ENCODE measurements around the gene CNPY1. TPM values are rescaled to one million over a fixed set of nuclear protein-coding genes. Genes with fewer than 3 reads are reported as not detected.

Gene CNPY1
- total RNA-seq, 4 donors from 2014 or later: not detected

DNA sequence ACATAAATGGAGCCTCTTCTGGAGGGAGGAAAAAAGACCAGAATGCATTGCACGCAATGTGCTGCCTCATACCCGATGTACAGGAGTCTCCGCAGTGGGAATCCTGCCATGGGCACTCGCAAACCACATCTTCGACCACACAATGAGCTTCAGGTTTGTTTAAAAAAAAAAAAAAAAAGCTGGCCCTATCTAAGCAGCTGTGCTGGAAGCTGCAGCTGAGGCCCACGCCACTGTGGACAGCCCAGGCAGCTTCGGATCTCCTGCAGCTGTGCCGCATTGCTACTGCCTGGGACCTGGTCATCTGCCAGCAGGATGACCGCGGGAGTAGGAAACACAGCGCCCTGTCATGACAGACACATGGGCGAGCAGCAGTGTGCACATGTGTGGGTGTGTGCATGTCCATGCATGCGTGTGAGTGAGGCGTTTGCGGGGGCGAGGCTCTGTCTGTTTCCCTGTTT lies 62.5 kb downstream of the CNPY1 start:
- no peak for ATAC-seq
- Histone ChIP-seq H3K27me3 (peaks cover 98% of the 10 kb centered on the region), H3K27ac (no peak overlapping the region), H3K4me1 (no peaks in the 10 kb centered on the region), H3K36me3 (no peaks in the 10 kb centered on the region), H3K4me3 (no peak overlapping the region), H3K9me3 (no peaks in the 10 kb centered on the region)
- TF ChIP-seq EP300 (IDR thresholded peaks at IDR 0.05): no peak
- no peak for TF ChIP-seq POLR2A (IDR thresholded peaks at IDR 0.05)
- TF ChIP-seq, protein P1, sequence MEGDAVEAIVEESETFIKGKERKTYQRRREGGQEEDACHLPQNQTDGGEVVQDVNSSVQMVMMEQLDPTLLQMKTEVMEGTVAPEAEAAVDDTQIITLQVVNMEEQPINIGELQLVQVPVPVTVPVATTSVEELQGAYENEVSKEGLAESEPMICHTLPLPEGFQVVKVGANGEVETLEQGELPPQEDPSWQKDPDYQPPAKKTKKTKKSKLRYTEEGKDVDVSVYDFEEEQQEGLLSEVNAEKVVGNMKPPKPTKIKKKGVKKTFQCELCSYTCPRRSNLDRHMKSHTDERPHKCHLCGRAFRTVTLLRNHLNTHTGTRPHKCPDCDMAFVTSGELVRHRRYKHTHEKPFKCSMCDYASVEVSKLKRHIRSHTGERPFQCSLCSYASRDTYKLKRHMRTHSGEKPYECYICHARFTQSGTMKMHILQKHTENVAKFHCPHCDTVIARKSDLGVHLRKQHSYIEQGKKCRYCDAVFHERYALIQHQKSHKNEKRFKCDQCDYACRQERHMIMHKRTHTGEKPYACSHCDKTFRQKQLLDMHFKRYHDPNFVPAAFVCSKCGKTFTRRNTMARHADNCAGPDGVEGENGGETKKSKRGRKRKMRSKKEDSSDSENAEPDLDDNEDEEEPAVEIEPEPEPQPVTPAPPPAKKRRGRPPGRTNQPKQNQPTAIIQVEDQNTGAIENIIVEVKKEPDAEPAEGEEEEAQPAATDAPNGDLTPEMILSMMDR (IDR thresholded peaks at IDR 0.05): no peak
- TF ChIP-seq POLR2AphosphoS5 (IDR thresholded peaks at IDR 0.05): no peak
- 47% methylated on average over 9 of the region's 16 CpGs; no CpG with 5 or more reads in 1 of the 2 donors for WGBS, 2 donors (ENCODE audit: low coverage in 1 of 2)

DNA sequence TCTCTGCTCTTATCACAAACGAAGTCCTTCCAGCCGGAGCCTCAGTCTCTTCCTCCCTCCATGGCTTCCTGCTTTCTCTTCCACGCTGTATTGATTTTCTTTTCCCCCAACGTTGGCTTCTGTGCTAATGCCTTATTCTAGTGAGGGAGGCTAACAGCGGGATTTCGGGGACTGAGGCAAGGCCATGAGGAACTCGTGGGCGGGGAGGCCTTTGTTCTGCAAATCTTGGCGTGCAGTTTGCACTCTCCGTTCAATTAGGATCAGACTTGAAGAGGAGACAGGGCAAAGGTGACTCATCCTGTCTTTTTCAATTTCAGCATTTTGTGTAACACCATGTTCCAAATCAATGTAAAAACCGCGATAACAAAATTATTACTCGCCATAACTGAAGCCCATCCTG lies 63.1 kb downstream of the CNPY1 start:
- 28 to 51% methylated on average over 8 to 9 of the region's 13 CpGs for WGBS, 2 donors (ENCODE audit: low coverage in 1 of 2)
- Histone ChIP-seq H3K27ac (no peak overlapping the region), H3K4me3 (no peak overlapping the region), H3K36me3 (no peaks in the 10 kb centered on the region), H3K4me1 (no peaks in the 10 kb centered on the region), H3K9me3 (no peaks in the 10 kb centered on the region), H3K27me3 (peaks cover 98% of the 10 kb centered on the region)
- TF ChIP-seq EP300 (IDR thresholded peaks at IDR 0.05): no peak
- TF ChIP-seq POLR2AphosphoS5 (IDR thresholded peaks at IDR 0.05): no peak
- no peak for TF ChIP-seq POLR2A (IDR thresholded peaks at IDR 0.05)
- TF ChIP-seq, protein P1 (IDR thresholded peaks at IDR 0.05): no peak
- no peak for ATAC-seq

DNA sequence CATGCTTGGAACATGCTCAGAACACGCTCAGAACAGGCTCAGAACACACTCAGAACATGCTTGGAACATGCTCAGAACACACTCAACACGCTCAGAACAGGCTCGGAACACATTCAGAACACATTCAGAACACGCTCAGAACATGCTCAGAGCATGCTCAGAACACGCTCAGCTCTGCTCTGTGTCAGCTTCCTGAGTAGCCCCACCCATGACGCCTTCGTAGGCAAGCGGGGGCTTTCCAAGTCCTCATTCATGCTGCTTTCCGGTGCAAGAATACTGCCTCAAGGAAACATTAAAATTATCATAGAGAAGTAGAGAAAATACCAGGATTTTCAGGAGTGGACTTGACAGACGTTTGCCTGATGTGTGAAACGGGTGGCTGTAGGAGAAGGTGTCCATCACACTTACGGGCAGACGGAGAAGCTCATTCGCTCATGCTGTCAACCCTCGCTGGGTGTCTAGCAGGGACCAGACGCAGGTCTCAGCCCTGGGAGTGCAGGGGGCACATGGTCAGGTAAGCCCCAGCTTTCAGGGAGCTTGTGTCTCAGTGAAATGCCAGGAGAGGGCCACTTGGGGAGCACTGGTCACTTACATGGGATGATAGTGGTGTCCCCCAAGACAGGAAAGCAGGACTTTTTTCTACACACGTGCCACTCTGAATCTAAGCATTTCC lies 63.7 kb downstream of the CNPY1 start:
- Histone ChIP-seq H3K9me3 (no peaks in the 10 kb centered on the region), H3K27ac (no peak overlapping the region), H3K4me3 (no peak overlapping the region), H3K27me3 (peaks cover 98% of the 10 kb centered on the region), H3K36me3 (no peaks in the 10 kb centered on the region), H3K4me1 (no peaks in the 10 kb centered on the region)
- 57 to 61% methylated on average over 16 to 17 of the region's 17 CpGs for WGBS, 2 donors (ENCODE audit: low coverage in 1 of 2)
- TF ChIP-seq, protein P1 (IDR thresholded peaks at IDR 0.05): no peak
- TF ChIP-seq POLR2A (IDR thresholded peaks at IDR 0.05): no peak
- TF ChIP-seq POLR2AphosphoS5 (IDR thresholded peaks at IDR 0.05): no peak
- TF ChIP-seq EP300 (IDR thresholded peaks at IDR 0.05): no peak
- no peak for ATAC-seq

DNA sequence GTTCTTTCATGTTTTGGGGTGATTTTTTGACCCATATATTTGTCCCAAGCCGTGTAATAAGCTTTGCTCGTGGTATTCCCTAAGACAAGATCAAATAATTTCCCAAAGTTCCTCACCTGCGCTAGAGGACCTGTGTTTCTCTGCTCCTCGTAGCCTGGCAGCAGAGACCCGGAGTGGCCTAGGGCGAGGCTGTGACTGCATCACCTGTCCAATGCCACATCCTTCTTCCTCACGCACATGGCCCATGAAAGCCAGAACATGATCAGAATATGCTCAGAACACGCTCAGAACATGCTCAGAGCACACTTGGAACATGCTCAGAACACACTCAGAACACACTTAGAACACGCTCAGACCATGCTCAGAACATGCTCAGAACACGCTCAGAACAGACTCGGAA lies 64.6 kb downstream of the CNPY1 start:
- peaks cover 0 to 1% (median 0%) of the 10 kb centered on the region in 3 donors for H3K9me3 ChIP-seq
- H3K27me3 ChIP-seq: peaks cover 98% of the 10 kb centered on the region
- TF ChIP-seq POLR2AphosphoS5 (IDR thresholded peaks at IDR 0.05) (no peak), EP300 (IDR thresholded peaks at IDR 0.05) (no peak), POLR2A (IDR thresholded peaks at IDR 0.05) (no peak)
- TF ChIP-seq, protein P1 (IDR thresholded peaks at IDR 0.05): no peak
- no peaks in the 10 kb centered on the region for H3K4me1 ChIP-seq
- no peak for ATAC-seq
- no peak overlapping the region for H3K4me3 ChIP-seq
- 88% methylated on average over 6 to 7 of the region's 11 CpGs for WGBS, 2 donors (ENCODE audit: low coverage in 1 of 2)
- no peaks in the 10 kb centered on the region for H3K36me3 ChIP-seq
- H3K27ac ChIP-seq: no peak overlapping the region

DNA sequence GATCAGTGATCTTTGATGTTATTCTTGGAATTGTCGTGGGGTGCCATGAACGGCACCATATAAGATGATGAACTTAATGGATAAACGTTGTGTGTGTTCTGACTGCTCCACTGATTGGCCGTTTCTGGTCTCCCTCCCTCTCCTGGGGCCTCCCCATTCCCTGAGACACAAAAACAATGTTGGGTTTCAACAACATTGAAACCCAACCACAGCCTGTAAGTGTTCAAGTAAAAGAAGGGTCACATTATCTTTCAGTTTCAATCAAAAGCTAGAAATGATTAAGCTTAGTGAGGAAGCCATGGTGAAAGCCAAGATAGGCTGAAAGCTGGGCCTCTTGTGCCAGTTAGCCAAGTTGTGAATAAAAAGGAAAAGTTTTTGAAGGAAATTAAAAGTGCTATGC lies 68.9 kb downstream of the CNPY1 start:
- no peak overlapping the region for H3K4me3 ChIP-seq
- H3K27me3 ChIP-seq: peaks cover 100% of the 10 kb centered on the region
- peaks cover 0 to 18% (median 0%) of the 10 kb centered on the region in 3 donors for H3K9me3 ChIP-seq
- no peak for ATAC-seq
- 67 to 76% methylated on average over 4 of the region's 4 CpGs for WGBS, 2 donors (ENCODE audit: low coverage in 1 of 2)
- H3K27ac ChIP-seq: no peak overlapping the region
- H3K36me3 ChIP-seq: no peaks in the 10 kb centered on the region
- TF ChIP-seq, protein P1 (IDR thresholded peaks at IDR 0.05): no peak
- TF ChIP-seq POLR2AphosphoS5 (IDR thresholded peaks at IDR 0.05) (no peak), EP300 (IDR thresholded peaks at IDR 0.05) (no peak)
- no peaks in the 10 kb centered on the region for H3K4me1 ChIP-seq
